ENCODE results near the gene VAMP2. TPM values are rescaled to one million over a fixed set of nuclear protein-coding genes. Genes with fewer than 3 reads are reported as not detected.

Gene VAMP2
- total RNA-seq, 1 donor from 2014 or later: 19.8 TPM

- Mint-ChIP-seq H3K36me3 (ENCODE audit: low read depth, unreplicated experiment) (peaks cover 4% of the 10 kb centered on the region), H3K4me1 (ENCODE audit: unreplicated experiment) (peaks cover 14% of the 10 kb centered on the region), H3K27me3 (ENCODE audit: unreplicated experiment) (peaks cover 4% of the 10 kb centered on the region), H3K9me3 (ENCODE audit: unreplicated experiment) (no peaks in the 10 kb centered on the region), H3K27ac (ENCODE audit: unreplicated experiment) (no peak overlapping the region), H3K4me3 (ENCODE audit: unreplicated experiment) (peak overlapping the region; percentile 86)
- peak; percentile 23 for DNase-seq (ENCODE audit: low spot score)
- TF ChIP-seq CTCF (IDR thresholded peaks at IDR 0.05; ENCODE audit: unreplicated experiment): no peak
Measured at GRCh38 chr17:8189041-8189710, 26.4 kb upstream of the VAMP2 start.

- no peak for DNase-seq (ENCODE audit: low spot score)
- Mint-ChIP-seq H3K27ac (ENCODE audit: unreplicated experiment) (peak overlapping the region; percentile 48), H3K36me3 (ENCODE audit: low read depth, unreplicated experiment) (peaks cover 4% of the 10 kb centered on the region), H3K27me3 (ENCODE audit: unreplicated experiment) (peaks cover 4% of the 10 kb centered on the region), H3K9me3 (ENCODE audit: unreplicated experiment) (no peaks in the 10 kb centered on the region), H3K4me3 (ENCODE audit: unreplicated experiment) (no peak overlapping the region), H3K4me1 (ENCODE audit: unreplicated experiment) (peaks cover 20% of the 10 kb centered on the region)
- no peak for TF ChIP-seq CTCF (IDR thresholded peaks at IDR 0.05; ENCODE audit: unreplicated experiment)
Measured at GRCh38 chr17:8188263-8188839, 25.6 kb upstream of the VAMP2 start.

GRCh38 chr17:8187517-8188262, 24.9 kb upstream of the VAMP2 start:
- Mint-ChIP-seq H3K27me3 (ENCODE audit: unreplicated experiment) (peaks cover 4% of the 10 kb centered on the region), H3K27ac (ENCODE audit: unreplicated experiment) (no peak overlapping the region), H3K4me3 (ENCODE audit: unreplicated experiment) (no peak overlapping the region), H3K9me3 (ENCODE audit: unreplicated experiment) (no peaks in the 10 kb centered on the region), H3K4me1 (ENCODE audit: unreplicated experiment) (peaks cover 20% of the 10 kb centered on the region), H3K36me3 (ENCODE audit: low read depth, unreplicated experiment) (peaks cover 4% of the 10 kb centered on the region)
- no peak for TF ChIP-seq CTCF (IDR thresholded peaks at IDR 0.05; ENCODE audit: unreplicated experiment)
- DNase-seq (ENCODE audit: low spot score): peak; percentile 90

GRCh38 chr17:8186787-8187516, 24.2 kb upstream of the VAMP2 start:
- Mint-ChIP-seq H3K27me3 (ENCODE audit: unreplicated experiment) (peaks cover 4% of the 10 kb centered on the region), H3K4me3 (ENCODE audit: unreplicated experiment) (no peak overlapping the region), H3K4me1 (ENCODE audit: unreplicated experiment) (peaks cover 20% of the 10 kb centered on the region), H3K27ac (ENCODE audit: unreplicated experiment) (no peak overlapping the region), H3K9me3 (ENCODE audit: unreplicated experiment) (no peaks in the 10 kb centered on the region), H3K36me3 (ENCODE audit: low read depth, unreplicated experiment) (peaks cover 4% of the 10 kb centered on the region)
- no peak for TF ChIP-seq CTCF (IDR thresholded peaks at IDR 0.05; ENCODE audit: unreplicated experiment)
- DNase-seq (ENCODE audit: low spot score): peak; percentile 93
